Fibroblast of pulmonary artery (primary cell): Measurements from ENCODE around the gene KANTR.

Experiments used
- DNase-seq: peaks from one replicate; pipeline ENCODE4 v3.0.0-alpha.2; 2010; ENCODE audit warnings: low read depth
- H3K4me3 ChIP-seq: replicated peaks from 2 replicates; pipeline ENCODE4 v1.5.1; 2011; ENCODE audit warnings: low read depth, mild to moderate bottlenecking, control low read depth, low read length, moderate library complexity
- CTCF ChIP-seq: IDR thresholded peaks from 2 replicates; pipeline ENCODE4 v1.5.1; 2011; ENCODE audit warnings: mild to moderate bottlenecking, control low read depth, low read length, inconsistent platforms; ENCODE audit errors: missing control alignments

KANTR gene

GRCh38 chrX:53126377-53126776 is 32.4 kb downstream of the KANTR start:
- H3K4me3 ChIP-seq = no peak overlapping the region
- no peak for DNase-seq
- no peak for TF ChIP-seq CTCF

GRCh38 chrX:53128097-53128749 is 34.3 kb downstream of the KANTR start:
- DNase-seq = no peak
- H3K4me3 ChIP-seq = no peak overlapping the region
- no peak for TF ChIP-seq CTCF

- no peak for DNase-seq
- no peak for TF ChIP-seq CTCF
- H3K4me3 ChIP-seq = no peak overlapping the region
Measured at GRCh38 chrX:53133400-53133799, 39.5 kb downstream of the KANTR start.

GRCh38 chrX:53135581-53135980 is 41.6 kb downstream of the KANTR start:
- DNase-seq = no peak

GRCh38 chrX:53153581-53153980 is 59.6 kb downstream of the KANTR start:
- no peak for TF ChIP-seq CTCF
- no peak for DNase-seq

More at GRCh38 chrX:53135581-53135980, 41.6 kb downstream of the KANTR start:
- H3K4me3 ChIP-seq = no peak overlapping the region
- TF ChIP-seq CTCF = no peak

GRCh38 chrX:53155512-53156206 is 61.7 kb downstream of the KANTR start:
- DNase-seq = no peak
- H3K4me3 ChIP-seq = no peak overlapping the region
- no peak for TF ChIP-seq CTCF

More at GRCh38 chrX:53153581-53153980, 59.6 kb downstream of the KANTR start:
- H3K4me3 ChIP-seq = no peak overlapping the region
